ENCODE data around the gene KRTAP4-4. TPM values are rescaled to one million over a fixed set of nuclear protein-coding genes. Genes with fewer than 3 reads are reported as not detected.
"Not testable (repeated sequence)": the region's sequence is repeated elsewhere in the genome, so short reads cannot be mapped to it uniquely, and the experiment has no call there.

KRTAP4-4 gene
- total RNA-seq, 2 experiments from 2014 or later, result not detected

- POLR2A ChIA-PET, result no interaction called here
Measured at GRCh38 chr17:41168121-41168520, 7.6 kb upstream of the KRTAP4-4 start, which contains the start of gene KRTAP4-3. KRTAP4-3 (minus strand) TSS chr17:41168221; CDS start chr17:41168172, 49 bp downstream.

GRCh38 chr17:41167561-41167960 lies 7.0 kb upstream of the KRTAP4-4 start:
- ChIA-PET CTCF (no interaction called here), POLR2A (no interaction called here)
- no peak overlapping the region for H3K27ac Mint-ChIP-seq
- H3K4me3 Mint-ChIP-seq, result no peak overlapping the region
- H3K36me3 Mint-ChIP-seq (ENCODE audit: low read depth), result no peaks in the 10 kb centered on the region
- H3K9me3 Mint-ChIP-seq, result no peaks in the 10 kb centered on the region
- no peaks in the 10 kb centered on the region for H3K4me1 Mint-ChIP-seq
- no peak for DNase-seq
- peaks cover 6% of the 10 kb centered on the region for H3K27me3 Mint-ChIP-seq

More at GRCh38 chr17:41168121-41168520, 7.6 kb upstream of the KRTAP4-4 start, which contains the start of gene KRTAP4-3:
- CTCF ChIA-PET, result no interaction called here
- H3K4me1 Mint-ChIP-seq, result no peaks in the 10 kb centered on the region
- H3K4me3 Mint-ChIP-seq, result no peak within 1 kb of the TSS
- H3K36me3 Mint-ChIP-seq (ENCODE audit: low read depth), result no peaks in the 10 kb centered on the region
- no peak for DNase-seq
- H3K9me3 Mint-ChIP-seq, result no peaks in the 10 kb centered on the region
- H3K27me3 Mint-ChIP-seq, result peaks cover 6% of the 10 kb centered on the region
- no peak within 1 kb of the TSS for H3K27ac Mint-ChIP-seq

GRCh38 chr17:41163828-41164227 lies 3.3 kb upstream of the KRTAP4-4 start:
- H3K36me3 Mint-ChIP-seq (ENCODE audit: low read depth), result no peaks in the 10 kb centered on the region
- no peaks in the 10 kb centered on the region for H3K4me1 Mint-ChIP-seq
- H3K4me3 Mint-ChIP-seq, result no peak overlapping the region
- DNase-seq, result no peak
- H3K27ac Mint-ChIP-seq, result no peak overlapping the region
- no peaks in the 10 kb centered on the region for H3K9me3 Mint-ChIP-seq
- POLR2A ChIA-PET, result no interaction called here
- no peaks in the 10 kb centered on the region for H3K27me3 Mint-ChIP-seq
- CTCF ChIA-PET, result no interaction called here

- H3K27me3 Mint-ChIP-seq; H3K36me3 Mint-ChIP-seq (ENCODE audit: low read depth); H3K9me3 Mint-ChIP-seq; DNase-seq; H3K27ac Mint-ChIP-seq; H3K4me3 Mint-ChIP-seq; POLR2A ChIA-PET; H3K4me1 Mint-ChIP-seq: not testable (repeated sequence)
- CTCF ChIA-PET, result interaction anchor here (1.4 kb wide), 1 partner anchor 11 kb away, joined by 3 read pairs; the partner anchor contains the start of gene KRTAP4-5
Measured at GRCh38 chr17:41160190-41160589, 358 bp downstream of the KRTAP4-4 start.

- DNase-seq, result no peak
- no peak overlapping the region for H3K4me3 Mint-ChIP-seq
- ChIA-PET POLR2A (no interaction called here), CTCF (no interaction called here)
- H3K9me3 Mint-ChIP-seq, result no peaks in the 10 kb centered on the region
- no peak overlapping the region for H3K27ac Mint-ChIP-seq
- H3K27me3 Mint-ChIP-seq, result peaks cover 14% of the 10 kb centered on the region
- no peaks in the 10 kb centered on the region for H3K4me1 Mint-ChIP-seq
- no peaks in the 10 kb centered on the region for H3K36me3 Mint-ChIP-seq (ENCODE audit: low read depth)
Measured at GRCh38 chr17:41153856-41154255, 6.7 kb downstream of the KRTAP4-4 start.

- POLR2A ChIA-PET, result no interaction called here
Measured at GRCh38 chr17:41151525-41151924, 9.0 kb downstream of the KRTAP4-4 start.

GRCh38 chr17:41150026-41150425 lies 10.5 kb downstream of the KRTAP4-4 start:
- Mint-ChIP-seq H3K4me1 (no peaks in the 10 kb centered on the region), H3K27me3 (peaks cover 7% of the 10 kb centered on the region), H3K4me3 (no peak overlapping the region), H3K36me3 (ENCODE audit: low read depth) (no peaks in the 10 kb centered on the region), H3K27ac (no peak overlapping the region), H3K9me3 (no peaks in the 10 kb centered on the region)
- DNase-seq, result no peak
- POLR2A ChIA-PET, result no interaction called here
- CTCF ChIA-PET, result interaction anchor here (1.3 kb wide), 1 partner anchor 10 kb away, joined by 3 read pairs; no protein-coding TSS in a partner anchor

More at GRCh38 chr17:41151525-41151924, 9.0 kb downstream of the KRTAP4-4 start:
- DNase-seq, result no peak
- Mint-ChIP-seq H3K4me3 (no peak overlapping the region), H3K27ac (no peak overlapping the region), H3K27me3 (peaks cover 11% of the 10 kb centered on the region), H3K9me3 (no peaks in the 10 kb centered on the region), H3K4me1 (no peaks in the 10 kb centered on the region), H3K36me3 (ENCODE audit: low read depth) (no peaks in the 10 kb centered on the region)
- CTCF ChIA-PET, result no interaction called here

- Mint-ChIP-seq H3K27ac (no peak within 1 kb of the TSS), H3K4me1 (no peaks in the 10 kb centered on the region), H3K9me3 (no peaks in the 10 kb centered on the region), H3K36me3 (ENCODE audit: low read depth) (no peaks in the 10 kb centered on the region), H3K27me3 (peaks cover 7% of the 10 kb centered on the region), H3K4me3 (no peak within 1 kb of the TSS)
- ChIA-PET CTCF (interaction anchor here (1.3 kb wide), 1 partner anchor 10 kb away, joined by 3 read pairs; no protein-coding TSS in a partner anchor), POLR2A (no interaction called here)
- DNase-seq, result no peak
Measured at GRCh38 chr17:41149652-41149985, 10.9 kb downstream of the KRTAP4-4 start, which contains the start of gene KRTAP4-5. KRTAP4-5 (minus strand) TSS chr17:41149825; CDS start chr17:41149767, 58 bp downstream.

- CTCF ChIA-PET, result interaction anchor here (1.3 kb wide), 1 partner anchor 11 kb away, joined by 3 read pairs; no protein-coding TSS in a partner anchor
- H3K36me3 Mint-ChIP-seq (ENCODE audit: low read depth); H3K9me3 Mint-ChIP-seq; H3K4me1 Mint-ChIP-seq; H3K4me3 Mint-ChIP-seq; POLR2A ChIA-PET; DNase-seq; H3K27ac Mint-ChIP-seq; H3K27me3 Mint-ChIP-seq: not testable (repeated sequence)
Measured at GRCh38 chr17:41148971-41149651, 11.4 kb downstream of the KRTAP4-4 start.

- Mint-ChIP-seq H3K4me1 (no peaks in the 10 kb centered on the region), H3K36me3 (ENCODE audit: low read depth) (no peaks in the 10 kb centered on the region), H3K27me3 (no peaks in the 10 kb centered on the region), H3K4me3 (no peak overlapping the region), H3K27ac (no peak overlapping the region), H3K9me3 (peaks cover 9% of the 10 kb centered on the region)
- ChIA-PET CTCF (no interaction called here), POLR2A (no interaction called here)
- no peak for DNase-seq
Measured at GRCh38 chr17:41147531-41148204, 12.9 kb downstream of the KRTAP4-4 start.

GRCh38 chr17:41145261-41145660 lies 15.3 kb downstream of the KRTAP4-4 start:
- Mint-ChIP-seq H3K27ac (no peak overlapping the region), H3K4me1 (no peaks in the 10 kb centered on the region), H3K36me3 (ENCODE audit: low read depth) (no peaks in the 10 kb centered on the region), H3K27me3 (no peaks in the 10 kb centered on the region), H3K9me3 (peaks cover 13% of the 10 kb centered on the region), H3K4me3 (no peak overlapping the region)
- ChIA-PET POLR2A (no interaction called here), CTCF (no interaction called here)
- no peak for DNase-seq

- H3K4me3 Mint-ChIP-seq, result no peak overlapping the region
- POLR2A ChIA-PET, result no interaction called here
- peaks cover 13% of the 10 kb centered on the region for H3K9me3 Mint-ChIP-seq
- CTCF ChIA-PET, result no interaction called here
- no peak overlapping the region for H3K27ac Mint-ChIP-seq
- no peak for DNase-seq
- H3K27me3 Mint-ChIP-seq, result no peaks in the 10 kb centered on the region
- no peaks in the 10 kb centered on the region for H3K36me3 Mint-ChIP-seq (ENCODE audit: low read depth)
- H3K4me1 Mint-ChIP-seq, result no peaks in the 10 kb centered on the region
Measured at GRCh38 chr17:41144846-41145245, 15.7 kb downstream of the KRTAP4-4 start.

GRCh38 chr17:41141361-41141760 lies 19.2 kb downstream of the KRTAP4-4 start:
- peaks cover 2% of the 10 kb centered on the region for H3K36me3 Mint-ChIP-seq (ENCODE audit: low read depth)
- POLR2A ChIA-PET, result no interaction called here
- no peak for DNase-seq
- no peak overlapping the region for H3K27ac Mint-ChIP-seq
- peaks cover 3% of the 10 kb centered on the region for H3K27me3 Mint-ChIP-seq
- H3K4me3 Mint-ChIP-seq, result no peak overlapping the region
- CTCF ChIA-PET, result interaction anchor here (1.0 kb wide), 1 partner anchor 12 kb away, joined by 3 read pairs; no protein-coding TSS in a partner anchor
- peaks cover 22% of the 10 kb centered on the region for H3K9me3 Mint-ChIP-seq
- no peaks in the 10 kb centered on the region for H3K4me1 Mint-ChIP-seq
